Measurements from ENCODE around the gene CST5.
"Not testable (repeated sequence)": the region's sequence is repeated elsewhere in the genome, so short reads cannot be mapped to it uniquely, and the experiment has no call there.

CST5 gene

DNA sequence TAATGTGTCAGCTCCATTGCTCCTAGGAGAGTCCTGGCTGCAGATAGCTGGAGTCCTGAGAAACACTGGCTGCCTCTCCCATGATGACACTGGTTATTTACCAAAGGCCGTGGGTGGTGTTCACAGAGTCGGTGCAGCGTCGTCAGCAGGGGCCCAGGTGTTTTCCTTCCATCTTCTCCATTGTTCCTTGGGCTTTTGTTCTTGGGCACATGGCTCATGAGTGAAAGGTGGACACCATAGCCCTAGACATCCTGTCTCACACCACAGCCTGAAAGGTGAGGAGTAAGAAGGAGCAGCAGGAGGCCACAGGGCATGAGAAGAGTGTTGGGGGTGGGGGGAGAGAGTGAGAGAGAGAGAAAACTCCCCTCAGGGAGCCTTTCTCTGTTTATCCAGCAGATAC, 9.1 kb downstream of the CST5 start:
- no peak for TF ChIP-seq TAF1 (IDR thresholded peaks at IDR 0.05; ENCODE audit: borderline replicate concordance, low read depth, low read length)
- no peak for TF ChIP-seq POLR2A (IDR thresholded peaks at IDR 0.05; ENCODE audit: low read depth, low read length)
- no peak for TF ChIP-seq POLR2AphosphoS5 (IDR thresholded peaks at IDR 0.05; ENCODE audit: low read depth, low read length)
- FAIRE-seq (no peak), DNase-seq (ENCODE audit: insufficient read length) (no peak)

- DNase-seq (ENCODE audit: insufficient read length) (no peak), FAIRE-seq (no peak)
- TF ChIP-seq POLR2A (IDR thresholded peaks at IDR 0.05; ENCODE audit: low read depth, low read length) (no peak), POLR2AphosphoS5 (IDR thresholded peaks at IDR 0.05; ENCODE audit: low read depth, low read length) (no peak), TAF1 (IDR thresholded peaks at IDR 0.05; ENCODE audit: borderline replicate concordance, low read depth, low read length) (no peak)
Measured at GRCh38 chr20:23869520-23869919, 10.0 kb downstream of the CST5 start.

DNA sequence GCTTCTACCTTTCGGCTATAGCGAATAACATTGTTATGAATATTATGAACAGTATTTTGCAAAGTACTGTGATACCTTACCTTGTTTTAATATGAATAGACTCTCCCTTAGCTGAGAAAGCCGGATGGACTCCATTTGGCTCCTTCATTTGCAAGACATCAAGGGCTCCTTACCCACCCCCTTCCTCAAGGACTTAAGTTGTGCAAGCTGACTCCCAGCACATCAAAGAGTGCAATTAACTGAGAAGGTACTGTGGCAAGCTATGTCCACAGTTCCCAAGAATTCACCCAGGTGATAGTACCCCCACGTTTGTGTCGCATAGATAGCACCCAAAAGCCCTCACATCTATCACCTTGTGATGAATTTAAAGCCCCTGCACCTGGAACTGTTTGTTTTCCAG, 11.2 kb downstream of the CST5 start:
- TF ChIP-seq TAF1 (IDR thresholded peaks at IDR 0.05; ENCODE audit: borderline replicate concordance, low read depth, low read length) (no peak), POLR2AphosphoS5 (IDR thresholded peaks at IDR 0.05; ENCODE audit: low read depth, low read length) (no peak), POLR2A (IDR thresholded peaks at IDR 0.05; ENCODE audit: low read depth, low read length) (no peak)
- DNase-seq (ENCODE audit: insufficient read length) (no peak), FAIRE-seq (no peak)

GRCh38 chr20:23867152-23867776, 12.3 kb downstream of the CST5 start:
- DNase-seq (ENCODE audit: insufficient read length) = no peak
- FAIRE-seq = no peak
- no peak for TF ChIP-seq POLR2AphosphoS5 (IDR thresholded peaks at IDR 0.05; ENCODE audit: low read depth, low read length)
- no peak for TF ChIP-seq POLR2A (IDR thresholded peaks at IDR 0.05; ENCODE audit: low read depth, low read length)
- no peak for TF ChIP-seq TAF1 (IDR thresholded peaks at IDR 0.05; ENCODE audit: borderline replicate concordance, low read depth, low read length)

DNA sequence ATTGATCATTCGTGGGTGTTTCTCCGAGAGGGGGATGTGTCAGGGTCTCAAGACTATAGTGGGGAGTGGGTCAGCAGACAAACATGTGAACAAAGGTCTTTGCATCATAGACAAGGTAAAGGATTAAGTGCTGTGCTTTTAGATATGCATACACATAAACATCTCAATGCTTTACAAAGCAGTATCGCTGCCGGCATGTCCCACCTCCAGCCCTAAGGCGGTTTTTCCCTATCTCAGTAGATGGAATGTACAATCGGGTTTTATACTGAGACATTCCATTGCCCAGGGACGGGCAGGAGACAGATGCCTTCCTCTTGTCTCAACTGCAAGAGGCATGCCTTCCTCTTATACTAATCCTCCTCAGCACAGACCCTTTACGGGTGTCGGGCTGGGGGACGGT, 18.8 kb downstream of the CST5 start:
- DNase-seq (ENCODE audit: insufficient read length); FAIRE-seq: not testable (repeated sequence)

DNA sequence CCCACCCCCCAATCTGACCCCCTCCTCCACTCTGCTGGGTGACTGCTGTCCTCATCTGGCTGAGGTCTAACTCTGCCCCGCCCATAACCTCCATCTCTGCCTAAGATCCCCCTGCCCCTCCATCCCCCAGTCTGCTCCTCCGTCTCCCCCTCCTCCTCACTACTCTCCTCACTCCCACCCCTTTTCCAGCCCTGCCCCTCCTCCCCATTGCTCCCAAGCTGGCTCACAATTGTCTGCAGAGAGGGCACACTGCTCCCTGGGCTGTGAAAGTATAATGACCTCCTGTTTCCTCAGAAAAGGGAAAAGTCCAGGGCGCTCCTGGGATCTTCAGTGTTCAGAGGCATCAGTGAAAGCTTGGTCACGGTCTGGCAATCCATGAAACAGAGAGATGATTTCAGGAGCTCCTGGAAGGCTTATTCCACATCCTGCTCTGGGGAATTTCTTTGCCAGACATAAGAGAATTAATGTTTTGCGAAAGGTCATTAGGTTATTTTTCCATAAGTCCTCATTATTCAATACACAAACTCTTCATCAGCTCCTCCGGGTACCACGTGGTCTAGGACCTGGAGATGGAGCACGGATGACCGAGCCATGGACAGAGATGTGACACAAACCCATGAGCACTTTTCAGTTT, 21.5 kb downstream of the CST5 start:
- FAIRE-seq = no peak
- no peak for DNase-seq (ENCODE audit: insufficient read length)
- TF ChIP-seq POLR2A (IDR thresholded peaks at IDR 0.05; ENCODE audit: low read depth, low read length) (no peak), POLR2AphosphoS5 (IDR thresholded peaks at IDR 0.05; ENCODE audit: low read depth, low read length) (no peak), TAF1 (IDR thresholded peaks at IDR 0.05; ENCODE audit: borderline replicate concordance, low read depth, low read length) (no peak)

DNA sequence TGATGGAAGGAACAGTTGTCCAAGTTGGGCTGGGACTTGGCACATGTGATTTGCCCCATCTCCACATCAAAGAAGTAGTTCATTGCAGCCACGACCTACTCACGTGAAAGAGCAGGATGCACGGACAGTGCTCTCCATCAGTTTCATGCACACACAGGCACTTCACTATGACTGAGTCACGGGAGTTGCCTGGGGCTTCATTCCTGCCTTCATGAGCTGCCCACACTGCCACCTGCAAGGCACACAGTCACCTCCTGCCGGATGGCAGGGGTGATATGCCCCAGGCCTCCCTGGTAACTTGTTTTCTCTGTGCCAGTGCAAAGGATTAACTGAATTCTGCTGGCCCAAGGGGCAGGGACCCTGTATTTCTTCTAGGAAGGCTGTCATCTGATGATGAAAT, 22.8 kb downstream of the CST5 start:
- DNase-seq (ENCODE audit: insufficient read length) (no peak), FAIRE-seq (no peak)
- TF ChIP-seq POLR2AphosphoS5 (IDR thresholded peaks at IDR 0.05; ENCODE audit: low read depth, low read length) = no peak
- no peak for TF ChIP-seq POLR2A (IDR thresholded peaks at IDR 0.05; ENCODE audit: low read depth, low read length)
- no peak for TF ChIP-seq TAF1 (IDR thresholded peaks at IDR 0.05; ENCODE audit: borderline replicate concordance, low read depth, low read length)

GRCh38 chr20:23856226-23856625, 23.3 kb downstream of the CST5 start:
- TF ChIP-seq POLR2AphosphoS5 (IDR thresholded peaks at IDR 0.05; ENCODE audit: low read depth, low read length) (no peak), TAF1 (IDR thresholded peaks at IDR 0.05; ENCODE audit: borderline replicate concordance, low read depth, low read length) (no peak)
- no peak for FAIRE-seq
- DNase-seq (ENCODE audit: insufficient read length) = no peak

GRCh38 chr20:23841693-23842092, 37.9 kb downstream of the CST5 start:
- no peak for FAIRE-seq

GRCh38 chr20:23835716-23836115, 43.8 kb downstream of the CST5 start:
- TF ChIP-seq POLR2A (IDR thresholded peaks at IDR 0.05; ENCODE audit: low read depth, low read length) (no peak), TAF1 (IDR thresholded peaks at IDR 0.05; ENCODE audit: borderline replicate concordance, low read depth, low read length) (no peak), POLR2AphosphoS5 (IDR thresholded peaks at IDR 0.05; ENCODE audit: low read depth, low read length) (no peak)
- DNase-seq (ENCODE audit: insufficient read length) = no peak
- no peak for FAIRE-seq

More at GRCh38 chr20:23841693-23842092, 37.9 kb downstream of the CST5 start:
- no peak for TF ChIP-seq POLR2A (IDR thresholded peaks at IDR 0.05; ENCODE audit: low read depth, low read length)
- no peak for DNase-seq (ENCODE audit: insufficient read length)

DNA sequence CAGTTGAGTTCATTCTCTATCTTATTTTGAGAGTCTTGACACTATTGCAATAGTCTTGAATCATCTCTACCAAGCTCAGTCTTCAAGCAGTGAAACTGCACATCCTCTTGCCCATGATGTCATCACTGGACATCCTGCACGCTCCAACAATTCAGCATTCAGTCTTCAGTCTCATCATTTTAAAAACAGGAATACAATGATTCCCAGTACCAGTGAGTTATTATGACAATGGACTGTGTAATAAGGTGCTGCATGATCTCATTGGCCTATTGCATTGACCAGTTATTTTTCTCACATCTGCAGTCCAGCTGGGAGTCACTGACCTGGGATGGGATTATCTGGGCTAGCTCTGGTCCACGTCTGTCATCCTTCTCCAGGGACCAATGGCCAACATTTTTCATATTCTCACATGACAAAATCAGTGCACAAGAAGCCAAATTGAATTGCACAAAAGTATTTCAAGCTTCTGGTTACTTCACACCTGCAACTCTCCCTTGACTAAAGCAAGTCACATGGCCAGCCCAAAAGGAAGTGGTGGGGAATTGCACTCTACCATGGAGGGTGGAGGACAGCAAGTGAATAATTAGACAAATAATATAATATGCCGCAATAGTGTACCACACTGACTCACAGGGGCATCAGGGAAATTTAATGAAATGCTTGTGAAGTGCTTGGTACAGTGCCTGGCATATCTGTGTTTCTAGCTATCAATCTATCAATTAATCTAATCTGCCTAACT, 46.6 kb downstream of the CST5 start:
- FAIRE-seq (no peak), DNase-seq (ENCODE audit: insufficient read length) (no peak)
- TF ChIP-seq POLR2A (IDR thresholded peaks at IDR 0.05; ENCODE audit: low read depth, low read length) (no peak), TAF1 (IDR thresholded peaks at IDR 0.05; ENCODE audit: borderline replicate concordance, low read depth, low read length) (no peak), POLR2AphosphoS5 (IDR thresholded peaks at IDR 0.05; ENCODE audit: low read depth, low read length) (no peak)

- not testable (repeated sequence) for FAIRE-seq; DNase-seq (ENCODE audit: insufficient read length)
Measured at GRCh38 chr20:23831961-23832360, 47.6 kb downstream of the CST5 start.

All from GM12892 (cell line).